ENCODE data around the gene SLC38A8. TPM values are rescaled to one million over a fixed set of nuclear protein-coding genes. Genes with fewer than 3 reads are reported as not detected.

Gene SLC38A8
- total RNA-seq, 1 experiment from 2014 or later: 0.35 TPM

- H2BK15ac ChIP-seq (ENCODE audit: low read depth, low read length): no peak overlapping the region
- H3K14ac ChIP-seq (ENCODE audit: insufficient read depth, low read length): no peak overlapping the region
- H3K9ac ChIP-seq (ENCODE audit: extremely low read depth, insufficient read length, low read length): no peak overlapping the region
- no peak overlapping the region for H3K56ac ChIP-seq (ENCODE audit: insufficient read length, low read depth, low read length)
- H2BK120ac ChIP-seq (ENCODE audit: low read depth, low read length, poor library complexity, severe bottlenecking): no peak overlapping the region
- Mint-ChIP-seq H3K4me1 (peaks cover 4 to 7% of the 10 kb centered on the region in 2 experiments), H3K27me3 (ENCODE audit: low read depth) (no peaks in the 10 kb centered on the region; the same call in 1 of the 2 replicates), H3K27ac (peak overlapping the region in 1 of 3 experiments; percentile 64; a peak in 3 of 7 replicates), H3K36me3 (ENCODE audit: insufficient read depth in 1 of 3, low read depth in 3 of 3) (peaks cover 13 to 76% (median 62%) of the 10 kb centered on the region in 3 experiments; a peak in 6 of 7 replicates), H3K4me3 (no peak overlapping the region), H3K9me3 (no peaks in the 10 kb centered on the region)
- no peak overlapping the region for H2BK5ac ChIP-seq (ENCODE audit: insufficient read length, low read length)
- no peak overlapping the region for H2AK5ac ChIP-seq (ENCODE audit: insufficient read length, low read length)
- no peak overlapping the region for H2BK12ac ChIP-seq (ENCODE audit: insufficient read length, low read depth, low read length)
- H3K4ac ChIP-seq (ENCODE audit: low read depth, low read length): no peak overlapping the region
- no peak overlapping the region for H3K4me2 ChIP-seq (ENCODE audit: insufficient read depth, insufficient read length, low read length)
- H3K23me2 ChIP-seq (ENCODE audit: insufficient read length, low read depth, low read length, poor library complexity, severe bottlenecking): no peaks in the 10 kb centered on the region
- H3K27me3 ChIP-seq (ENCODE audit: insufficient read depth, low read length): no peaks in the 10 kb centered on the region
- no peak for DNase-seq
- TF ChIP-seq, protein P1, sequence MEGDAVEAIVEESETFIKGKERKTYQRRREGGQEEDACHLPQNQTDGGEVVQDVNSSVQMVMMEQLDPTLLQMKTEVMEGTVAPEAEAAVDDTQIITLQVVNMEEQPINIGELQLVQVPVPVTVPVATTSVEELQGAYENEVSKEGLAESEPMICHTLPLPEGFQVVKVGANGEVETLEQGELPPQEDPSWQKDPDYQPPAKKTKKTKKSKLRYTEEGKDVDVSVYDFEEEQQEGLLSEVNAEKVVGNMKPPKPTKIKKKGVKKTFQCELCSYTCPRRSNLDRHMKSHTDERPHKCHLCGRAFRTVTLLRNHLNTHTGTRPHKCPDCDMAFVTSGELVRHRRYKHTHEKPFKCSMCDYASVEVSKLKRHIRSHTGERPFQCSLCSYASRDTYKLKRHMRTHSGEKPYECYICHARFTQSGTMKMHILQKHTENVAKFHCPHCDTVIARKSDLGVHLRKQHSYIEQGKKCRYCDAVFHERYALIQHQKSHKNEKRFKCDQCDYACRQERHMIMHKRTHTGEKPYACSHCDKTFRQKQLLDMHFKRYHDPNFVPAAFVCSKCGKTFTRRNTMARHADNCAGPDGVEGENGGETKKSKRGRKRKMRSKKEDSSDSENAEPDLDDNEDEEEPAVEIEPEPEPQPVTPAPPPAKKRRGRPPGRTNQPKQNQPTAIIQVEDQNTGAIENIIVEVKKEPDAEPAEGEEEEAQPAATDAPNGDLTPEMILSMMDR (conservative IDR thresholded peaks at IDR 0.05): no peak
- H3K27ac ChIP-seq (ENCODE audit: insufficient read length, low read depth, low read length): no peak overlapping the region
- H3K79me2 ChIP-seq (ENCODE audit: insufficient read depth, low read length): no peaks in the 10 kb centered on the region
- no peak overlapping the region for H2AFZ ChIP-seq (ENCODE audit: low read length)
- no peak overlapping the region for H4K8ac ChIP-seq (replicated peaks; ENCODE audit: insufficient read length, low read depth, low read length)
- no peak overlapping the region for H3K23ac ChIP-seq (ENCODE audit: insufficient read length, low read depth, low read length)
- WGBS (ENCODE audit: extremely low coverage, insufficient read length, low lambda C conversion rate): no CpG with 5 or more reads among the region's 5 CpGs
- no peaks in the 10 kb centered on the region for H3K4me1 ChIP-seq (ENCODE audit: insufficient read depth, low read length)
- no peaks in the 10 kb centered on the region for H3K79me1 ChIP-seq (ENCODE audit: insufficient read depth, low read depth, low read length, poor library complexity, severe bottlenecking)
- H4K91ac ChIP-seq (ENCODE audit: insufficient read length, low read depth, low read length): no peak overlapping the region
- H4K5ac ChIP-seq (ENCODE audit: insufficient read length, low read depth, low read length): no peak overlapping the region
- no peak overlapping the region for H3T11ph ChIP-seq (ENCODE audit: low read length)
- H3K9me3 ChIP-seq (ENCODE audit: control insufficient read depth, low read depth, low read length): no peaks in the 10 kb centered on the region
- H2BK20ac ChIP-seq (ENCODE audit: low read depth, low read length, poor library complexity, severe bottlenecking): no peak overlapping the region
- H4K20me1 ChIP-seq (ENCODE audit: control insufficient read depth, insufficient read depth, insufficient read length): no peaks in the 10 kb centered on the region
- H3K18ac ChIP-seq (ENCODE audit: insufficient read length, low read depth, low read length): no peak overlapping the region
These were observed 12.8 kb upstream of the SLC38A8 start for GRCh38 chr16:84055366-84055765.
